Caco-2 (cell line): ENCODE data around the gene MYH4. TPM values are rescaled to one million over a fixed set of nuclear protein-coding genes. Genes with fewer than 3 reads are reported as not detected.

Experiments
- BruUV-seq: library from RNA; stranded (reverse); fragments of 400-500 nt; replicated peaks from 2 replicates; lab custom pipeline; 2021; lab: Mats Ljungman, UMichigan
- CTCF ChIA-PET: fragments of 300-600 bp; sonication (Branson Sonifier 250); formaldehyde crosslinking; loops from one replicate; lab custom pipeline; 2022; ENCODE audit warnings: antibody characterized with exemption; lab: Charles Lee
- POLR2A ChIA-PET: fragments of 300-600 bp; sonication (Branson Sonifier 250); formaldehyde crosslinking; loops from one replicate; lab custom pipeline; 2022; ENCODE audit warnings: antibody characterized with exemption; lab: Charles Lee
- DNase-seq, 2 experiments: peaks; one replicate each; pipeline versions ENCODE4 v3.0.0 to v3.0.0-alpha.2; 2020 to 2022
- H3K27me3 ChIP-seq: replicated peaks from 2 replicates; pipeline ENCODE4 v1.6.0; 2011; ENCODE audit warnings: low read length; ENCODE audit not compliant: control insufficient read depth, insufficient read depth
- H3K36me3 ChIP-seq: 2 replicates; pipeline ENCODE4 v1.5.1; 2011; ENCODE audit warnings: low read length; ENCODE audit not compliant: control insufficient read depth, insufficient read depth
- H3K4me1 ChIP-seq: fragments of 250-450 bp; sonication (Bioruptor Pico); 2 replicates; pipeline ENCODE4 v1.5.1; 2020; ENCODE audit warnings: mild to moderate bottlenecking
- H3K4me3 ChIP-seq: 2 replicates; pipeline ENCODE4 v1.5.1; 2011; ENCODE audit warnings: low read depth, mild to moderate bottlenecking, control low read depth, low read length
- H3K9me3 ChIP-seq: fragments of 250-450 bp; sonication (Bioruptor Pico); 2 replicates; pipeline ENCODE4 v1.5.1; 2020; ENCODE audit warnings: mild to moderate bottlenecking, moderate library complexity
- H3K27ac Mint-ChIP-seq: one replicate; pipeline ENCODE4 v1.8.0; 2022; ENCODE audit warnings: mixed read lengths; ENCODE audit not compliant: unreplicated experiment
- H3K27me3 Mint-ChIP-seq: one replicate; pipeline ENCODE4 v1.8.0; 2022; ENCODE audit warnings: mixed read lengths; ENCODE audit not compliant: insufficient read depth, unreplicated experiment
- H3K36me3 Mint-ChIP-seq: one replicate; pipeline ENCODE4 v1.8.0; 2022; ENCODE audit warnings: mild to moderate bottlenecking, mixed read lengths; ENCODE audit not compliant: insufficient read depth, unreplicated experiment
- H3K4me1 Mint-ChIP-seq: one replicate; pipeline ENCODE4 v1.8.0; 2022; ENCODE audit warnings: low read depth, mixed read lengths; ENCODE audit not compliant: unreplicated experiment
- H3K4me3 Mint-ChIP-seq: one replicate; pipeline ENCODE4 v1.8.0; 2022; ENCODE audit warnings: mild to moderate bottlenecking, moderate library complexity, mixed read lengths; ENCODE audit not compliant: unreplicated experiment
- H3K9me3 Mint-ChIP-seq: one replicate; pipeline ENCODE4 v1.8.0; 2022; ENCODE audit warnings: mixed read lengths; ENCODE audit not compliant: unreplicated experiment
- CTCF ChIP-seq, 2 experiments: fragments of 200-600 bp in 1 of 2; IDR thresholded peaks; 1 replicate in 1 of 2; 2 replicates in 1 of 2; pipeline versions ENCODE4 v1.5.1 to v1.8.0; 2011 to 2022; ENCODE audit warnings: antibody characterized with exemption in 1 of 2, control low read depth in 1 of 2, inconsistent platforms in 1 of 2, low read depth in 1 of 2, low read length in 1 of 2, mild to moderate bottlenecking in 1 of 2, moderate library complexity in 1 of 2; ENCODE audit not compliant: insufficient read depth in 1 of 2, severe bottlenecking in 1 of 2, unreplicated experiment in 1 of 2
- intact Hi-C: fragments of 100-400 bp; cut with micrococcal nuclease; formaldehyde crosslinking; loops from one replicate; pipeline ENCODE4 v1.10.0; 2022; ENCODE audit not compliant: unreplicated experiment
- total RNA-seq: library from RNA; stranded (reverse); gene quantifications from 2 replicates; pipeline ENCODE4 v1.2.3, GENCODE V29; 2022

MYH4 gene
- total RNA-seq, 1 experiment from 2014 or later, result 0.05 TPM

- Mint-ChIP-seq H3K36me3 (no peaks in the 10 kb centered on the region), H3K27me3 (no peaks in the 10 kb centered on the region), H3K4me3 (no peak within 1 kb of the TSS), H3K27ac (no peak within 1 kb of the TSS), H3K4me1 (no peaks in the 10 kb centered on the region), H3K9me3 (no peaks in the 10 kb centered on the region)
- no peak for DNase-seq
- Histone ChIP-seq H3K36me3 (no peaks in the 10 kb centered on the region), H3K4me1 (no peaks in the 10 kb centered on the region), H3K27me3 (no peaks in the 10 kb centered on the region), H3K4me3 (no peak within 1 kb of the TSS), H3K9me3 (no peaks in the 10 kb centered on the region)
- TF ChIP-seq CTCF (IDR thresholded peaks at IDR 0.05; ENCODE audit: insufficient read depth in 1 of 2, low read depth in 1 of 2, low read length in 1 of 2, severe bottlenecking in 1 of 2, unreplicated experiment in 1 of 2), result no peak
- ChIA-PET CTCF (no interaction called here), POLR2A (no interaction called here)
- no TSS peak for BruUV-seq
- intact Hi-C loops, result no loop called here
These were observed 47.3 kb downstream of the MYH4 start, which contains the start of gene MYH8 for GRCh38 chr17:10421900-10422542. Gene MYH8, minus strand, starts transcription at chr17:10421950. Its CDS starts 1,723 bp downstream, at chr17:10420227.

- no peak overlapping the region for H3K27ac Mint-ChIP-seq
- BruUV-seq, result no TSS peak
- no peaks in the 10 kb centered on the region for H3K27me3 ChIP-seq
- no peak for DNase-seq
- H3K9me3 ChIP-seq, result no peaks in the 10 kb centered on the region
- no peak overlapping the region for H3K4me3 Mint-ChIP-seq
- no peaks in the 10 kb centered on the region for H3K4me1 ChIP-seq
- no peaks in the 10 kb centered on the region for H3K27me3 Mint-ChIP-seq
- TF ChIP-seq CTCF (IDR thresholded peaks at IDR 0.05; ENCODE audit: insufficient read depth in 1 of 2, low read depth in 1 of 2, low read length in 1 of 2, severe bottlenecking in 1 of 2, unreplicated experiment in 1 of 2), result no peak
- CTCF ChIA-PET, result no interaction called here
- POLR2A ChIA-PET, result no interaction called here
- no peaks in the 10 kb centered on the region for H3K4me1 Mint-ChIP-seq
- no peaks in the 10 kb centered on the region for H3K36me3 Mint-ChIP-seq
- no peaks in the 10 kb centered on the region for H3K36me3 ChIP-seq
- intact Hi-C loops, result no loop called here
- H3K9me3 Mint-ChIP-seq, result no peaks in the 10 kb centered on the region
- no peak overlapping the region for H3K4me3 ChIP-seq
These were observed 48.1 kb downstream of the MYH4 start for GRCh38 chr17:10421211-10421610.

GRCh38 chr17:10420811-10421210, 48.5 kb downstream of the MYH4 start:
- intact Hi-C loops, result no loop called here
- Mint-ChIP-seq H3K9me3 (no peaks in the 10 kb centered on the region), H3K27ac (no peak overlapping the region), H3K36me3 (no peaks in the 10 kb centered on the region), H3K27me3 (no peaks in the 10 kb centered on the region), H3K4me1 (no peaks in the 10 kb centered on the region), H3K4me3 (no peak overlapping the region)
- CTCF ChIA-PET, result no interaction called here
- POLR2A ChIA-PET, result no interaction called here
- Histone ChIP-seq H3K27me3 (no peaks in the 10 kb centered on the region), H3K4me3 (no peak overlapping the region), H3K36me3 (no peaks in the 10 kb centered on the region), H3K4me1 (no peaks in the 10 kb centered on the region), H3K9me3 (no peaks in the 10 kb centered on the region)
- BruUV-seq, result no TSS peak
- TF ChIP-seq CTCF (IDR thresholded peaks at IDR 0.05; ENCODE audit: insufficient read depth in 1 of 2, low read depth in 1 of 2, low read length in 1 of 2, severe bottlenecking in 1 of 2, unreplicated experiment in 1 of 2), result no peak
- no peak for DNase-seq
